Stimulated activated CD4-positive, alpha-beta T cell treated with anti-CD3 and anti-CD28 coated beads, Interleukin-12 subunit alpha, Interleukin-12 subunit beta, amount 100 ng/mL, for 48 hours (primary cell): ENCODE data around the gene ZMYND8.

Experiments
- DNase-seq, 3 donors: peaks; one replicate each; pipeline ENCODE4 v3.0.0-alpha.2; 2020; ENCODE audit warnings: low read depth in 2 of 3, low spot score in 1 of 3

ZMYND8 gene

DNA sequence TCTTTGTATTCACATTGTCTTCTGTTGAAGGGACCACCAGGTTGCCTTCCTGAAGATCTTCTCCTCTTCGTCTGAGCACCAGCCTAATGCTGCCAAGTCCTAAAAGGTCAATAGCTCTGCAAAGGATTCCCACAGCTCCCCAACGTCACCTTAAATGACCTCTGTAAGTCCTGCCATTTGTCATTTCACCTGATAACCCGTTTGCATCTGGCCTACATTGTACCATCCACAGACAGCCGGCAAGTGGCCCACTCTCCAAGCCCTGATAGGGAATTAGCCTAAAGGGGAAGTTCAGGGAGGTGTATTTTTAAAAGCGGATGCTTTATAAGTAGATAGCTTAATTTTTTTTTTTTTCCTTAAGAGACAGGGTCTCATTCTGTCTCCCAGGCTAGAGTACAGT lies 127.8 kb downstream of the ZMYND8 start:
- no peak for DNase-seq

DNA sequence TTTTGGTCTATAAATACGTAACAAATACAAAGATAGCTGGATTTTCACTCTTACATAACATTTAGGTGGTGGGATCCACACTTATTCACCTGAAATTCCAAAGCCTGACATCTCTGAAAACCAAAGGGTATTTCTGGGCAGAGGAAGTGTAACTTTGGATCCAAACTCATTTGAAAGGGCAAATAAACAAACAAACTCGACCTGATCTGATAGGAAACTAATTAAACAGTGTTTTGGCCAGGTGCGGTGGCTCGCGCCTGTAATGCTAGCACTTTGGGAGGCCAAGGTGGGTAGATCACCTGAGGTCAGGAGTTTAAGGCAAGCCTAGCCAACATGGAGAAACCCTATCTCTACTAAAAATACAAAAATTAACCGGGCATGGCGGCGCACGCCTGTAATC lies 128.9 kb downstream of the ZMYND8 start:
- DNase-seq: no peak

DNA sequence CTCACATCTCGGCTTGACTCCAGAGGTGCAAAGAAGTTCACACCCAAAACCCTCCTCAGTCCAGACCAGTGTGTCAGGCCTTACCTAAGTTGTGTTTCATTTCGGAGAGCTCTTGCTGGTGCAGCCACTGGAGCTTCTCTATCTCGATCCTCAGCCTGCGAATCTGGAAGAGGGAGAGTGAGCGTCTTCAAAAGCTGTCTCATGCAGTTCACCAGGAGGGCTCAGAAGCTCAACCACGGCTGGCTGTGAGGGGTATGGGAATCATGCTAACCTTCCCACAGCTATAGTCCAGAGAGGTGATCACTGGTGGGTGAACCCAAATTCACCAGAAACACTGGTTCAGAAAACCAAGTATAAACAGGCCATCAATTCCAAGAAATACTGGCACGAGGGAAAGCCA lies 129.4 kb downstream of the ZMYND8 start:
- no peak for DNase-seq

DNA sequence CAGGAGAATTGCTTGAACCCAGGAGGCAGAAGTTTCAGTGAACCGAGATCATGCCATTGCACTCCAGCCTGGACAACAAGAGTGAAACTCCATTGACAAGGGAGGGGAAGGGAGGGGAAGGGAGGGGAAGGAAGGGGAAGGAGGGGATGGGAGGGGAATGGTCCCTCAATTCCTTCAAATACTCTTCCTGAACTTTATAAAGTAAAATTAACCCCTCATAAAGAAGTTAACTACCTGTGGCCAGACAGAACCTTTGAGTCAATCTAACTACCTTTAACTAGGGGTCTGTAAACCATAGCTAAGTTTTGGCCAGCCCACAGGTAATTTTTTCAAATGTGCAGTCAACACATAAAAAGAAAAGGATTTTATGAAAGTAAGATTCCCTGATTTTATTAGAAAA lies 131.0 kb downstream of the ZMYND8 start:
- DNase-seq: no peak

DNA sequence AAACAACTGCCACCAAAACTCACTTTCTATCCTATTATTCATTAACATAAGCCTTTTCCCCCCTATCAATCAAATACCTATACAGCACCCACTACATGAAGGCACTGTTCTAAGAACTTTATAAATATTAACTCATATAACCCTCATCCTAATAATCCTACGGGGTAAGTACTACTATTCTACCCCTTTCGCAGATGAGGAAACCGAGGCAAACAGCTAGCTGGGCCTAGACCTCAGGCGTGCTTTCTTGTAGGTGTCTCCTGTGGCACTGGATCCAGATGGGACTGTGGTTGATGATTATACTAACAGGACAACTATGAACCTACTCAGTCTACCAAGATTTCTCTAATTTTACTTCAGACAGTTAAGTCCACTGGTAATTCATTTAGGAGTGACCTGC lies 131.6 kb downstream of the ZMYND8 start:
- no peak for DNase-seq

DNA sequence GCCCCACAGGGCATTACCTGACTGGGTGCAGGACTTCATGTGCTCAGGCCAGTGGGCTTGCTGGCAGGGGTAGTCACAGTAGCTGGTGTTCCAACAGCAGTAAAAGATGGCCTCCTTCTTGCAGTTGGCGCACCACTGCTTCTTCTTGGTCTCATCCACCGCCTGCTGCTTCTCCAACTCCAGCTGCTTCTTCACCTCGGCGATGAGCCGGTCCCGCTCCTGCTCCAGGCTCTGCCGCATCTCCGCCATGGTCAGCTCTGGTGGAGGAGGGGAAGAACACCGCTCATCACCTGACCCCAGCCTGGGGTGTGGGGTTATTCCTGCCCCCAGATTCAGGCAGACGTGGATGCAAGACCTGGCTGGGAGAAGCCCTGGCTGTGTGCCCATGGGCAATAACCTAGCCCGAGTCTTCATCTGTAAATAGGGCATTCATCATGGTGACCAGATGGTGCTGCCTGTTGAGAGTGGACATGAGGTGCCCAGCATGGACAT lies 132.2 kb downstream of the ZMYND8 start:
- DNase-seq: no peak

DNA sequence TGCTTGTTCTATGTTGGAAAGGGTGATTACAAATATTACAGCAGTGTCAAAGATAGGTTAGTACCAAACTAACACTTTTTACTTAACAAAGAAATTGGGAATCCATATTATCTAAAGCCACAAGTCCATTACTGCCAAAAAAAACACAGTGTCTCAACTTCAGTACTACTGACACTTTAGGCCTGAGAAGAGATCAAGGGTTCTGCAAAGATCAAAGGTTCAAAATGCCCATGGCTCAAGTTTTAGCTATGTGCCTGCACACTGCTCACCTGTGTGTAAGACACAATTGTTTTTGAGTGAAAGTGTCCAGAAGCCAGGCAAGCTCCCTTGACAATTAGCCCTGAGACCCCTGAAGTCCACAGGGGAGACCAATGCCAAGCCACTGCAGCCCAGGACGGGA lies 132.6 kb downstream of the ZMYND8 start:
- DNase-seq: no peak

DNA sequence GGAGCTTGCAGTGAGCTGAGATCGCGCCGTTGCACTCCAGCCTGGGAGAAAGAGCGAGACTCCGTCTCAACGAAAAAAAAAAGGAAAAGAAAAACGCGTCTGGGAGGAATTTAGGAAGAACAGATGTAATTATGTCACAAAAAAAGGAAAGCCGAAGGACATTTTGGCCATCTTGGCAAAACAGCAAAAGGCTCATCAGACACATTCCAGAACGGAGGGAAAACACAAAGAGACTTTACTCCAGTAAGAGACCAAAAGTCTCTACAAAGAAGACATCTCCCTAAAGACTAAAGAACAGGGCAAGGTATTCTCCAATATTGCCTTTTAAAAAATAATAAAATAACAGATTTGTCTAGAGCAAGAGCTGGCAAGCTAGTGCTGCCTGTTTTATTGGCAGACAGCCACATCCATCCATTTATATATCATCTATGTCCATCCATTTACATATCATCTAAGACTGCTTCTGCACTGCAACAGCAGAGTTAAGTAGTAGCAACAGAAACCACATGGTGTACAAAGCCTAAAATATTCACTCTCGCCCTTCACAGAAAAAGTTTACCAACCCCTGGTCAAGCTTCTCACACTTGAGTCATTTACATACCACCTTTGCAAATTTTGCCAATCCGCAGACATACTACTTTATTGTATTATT lies 133.9 kb downstream of the ZMYND8 start:
- no peak for DNase-seq

DNA sequence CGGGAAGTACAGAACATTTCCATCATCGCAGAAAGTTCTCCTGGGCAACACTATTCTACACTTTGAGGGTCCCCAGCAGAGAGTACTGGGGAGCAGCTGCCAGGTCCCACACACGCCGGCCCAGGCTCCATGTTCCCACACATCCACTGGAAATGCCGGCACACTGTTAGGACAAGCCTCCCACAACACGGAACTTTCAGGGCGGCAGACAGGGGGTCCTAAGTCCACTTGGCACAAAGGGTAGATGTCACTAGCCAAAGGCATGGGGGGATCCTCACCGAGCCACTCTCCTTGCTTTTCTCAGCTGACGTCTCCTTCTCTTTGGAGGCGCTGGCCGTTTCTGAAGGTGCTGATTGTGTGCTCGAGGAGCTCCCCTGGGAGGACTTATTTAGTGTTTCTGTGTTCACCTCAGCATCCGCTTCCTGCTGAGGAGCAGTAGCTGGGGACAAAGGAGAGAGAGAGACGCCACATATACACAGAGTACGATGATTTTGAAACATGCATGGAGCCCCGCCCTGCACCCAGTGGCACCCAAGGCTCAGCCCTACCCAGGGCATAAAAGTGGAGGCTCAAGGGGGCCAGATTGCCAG lies 135.4 kb downstream of the ZMYND8 start:
- DNase-seq: no peak

DNA sequence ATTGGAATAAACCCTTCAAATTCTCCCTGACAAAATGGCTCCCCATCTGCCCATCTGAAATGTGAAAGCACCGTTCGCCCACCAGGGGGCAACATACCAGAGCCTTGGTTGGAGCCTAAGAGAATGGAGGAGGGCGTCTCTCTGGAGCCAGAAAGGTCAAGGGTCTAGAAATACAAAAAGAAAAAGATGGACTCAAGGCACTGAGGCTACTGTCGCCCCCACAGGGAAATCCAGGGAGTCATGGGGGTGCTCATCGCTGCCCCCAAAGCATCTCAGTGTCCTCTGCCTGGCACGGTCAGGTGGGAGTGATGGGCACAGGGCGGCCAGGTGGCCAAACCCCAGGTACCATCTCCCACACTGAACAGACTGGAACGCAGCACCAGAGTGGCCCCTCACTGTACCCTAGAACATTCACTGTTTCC lies 136.3 kb downstream of the ZMYND8 start:
- peak; percentile 34 to 53 (median 39) for DNase-seq

DNA sequence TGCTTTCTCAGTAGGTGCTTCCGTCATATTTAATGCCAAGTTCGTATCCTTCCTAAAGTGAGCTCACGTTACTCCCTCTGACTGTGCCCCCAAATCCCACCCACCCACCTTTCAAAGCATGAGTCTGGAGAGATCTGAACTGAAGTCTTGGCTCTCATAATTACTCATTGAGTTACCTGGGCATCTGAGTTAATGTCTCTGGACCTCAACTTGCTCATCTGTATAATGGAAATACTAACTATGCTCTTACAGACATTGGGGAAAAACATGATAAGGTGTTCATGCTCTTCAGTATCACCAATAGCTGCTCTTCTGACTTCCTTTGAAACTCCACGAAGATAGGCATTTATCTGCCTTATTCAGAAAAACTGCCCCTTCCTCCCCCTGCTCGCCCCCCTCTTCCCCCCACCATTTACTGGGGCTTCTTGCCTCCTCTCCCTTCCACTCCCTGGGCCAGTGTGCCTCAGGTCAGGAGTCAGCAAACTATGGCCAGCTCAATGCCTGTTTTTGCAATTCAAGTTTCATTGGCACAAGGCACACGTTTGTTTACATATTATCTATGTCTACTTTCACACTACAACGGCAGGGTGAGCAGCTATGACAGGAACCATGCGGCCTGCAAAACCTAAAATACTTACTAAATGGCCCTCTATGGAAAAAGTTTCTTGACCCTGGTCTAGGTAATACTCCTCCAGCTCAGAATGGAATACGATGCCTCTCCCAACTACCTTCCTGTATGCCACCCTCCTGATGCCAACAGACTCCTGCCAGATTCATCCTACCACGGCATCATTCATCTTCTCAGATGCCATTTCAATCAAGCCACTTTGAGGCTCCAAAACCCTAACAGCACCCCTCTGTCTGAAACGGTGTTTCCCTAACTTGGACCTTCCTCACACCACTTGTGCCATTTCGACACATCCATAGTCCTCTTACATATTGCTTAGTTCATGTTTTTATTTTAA lies 138.7 kb downstream of the ZMYND8 start:
- DNase-seq: no peak

DNA sequence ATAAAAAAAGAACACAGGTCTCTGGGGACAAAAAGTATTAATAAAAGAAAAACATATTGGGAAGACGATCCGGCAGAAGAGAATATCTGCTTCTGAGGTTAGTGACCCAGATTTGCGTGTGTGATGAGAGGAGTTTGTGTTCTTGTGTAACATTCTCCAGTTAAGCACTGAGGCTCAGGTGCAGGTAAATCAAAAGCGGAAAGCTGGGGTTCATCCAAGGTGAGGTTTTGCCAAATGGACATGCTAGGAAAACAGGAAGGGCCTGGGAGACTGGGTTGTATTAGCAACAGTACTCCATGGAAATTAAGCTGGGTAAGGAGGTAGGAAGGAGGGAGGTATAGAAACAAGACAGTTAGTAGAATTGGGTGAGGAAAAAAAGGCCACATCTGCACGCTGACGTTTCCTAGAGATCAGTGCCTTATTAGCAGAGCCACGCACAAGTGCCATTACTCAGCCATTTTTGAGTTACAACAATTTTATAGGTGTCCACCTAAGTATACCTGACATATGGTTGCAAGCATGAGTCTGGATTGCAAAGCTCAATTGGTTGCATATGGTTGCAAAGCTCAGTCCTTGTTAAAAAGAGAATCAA lies 139.6 kb downstream of the ZMYND8 start:
- no peak for DNase-seq

DNA sequence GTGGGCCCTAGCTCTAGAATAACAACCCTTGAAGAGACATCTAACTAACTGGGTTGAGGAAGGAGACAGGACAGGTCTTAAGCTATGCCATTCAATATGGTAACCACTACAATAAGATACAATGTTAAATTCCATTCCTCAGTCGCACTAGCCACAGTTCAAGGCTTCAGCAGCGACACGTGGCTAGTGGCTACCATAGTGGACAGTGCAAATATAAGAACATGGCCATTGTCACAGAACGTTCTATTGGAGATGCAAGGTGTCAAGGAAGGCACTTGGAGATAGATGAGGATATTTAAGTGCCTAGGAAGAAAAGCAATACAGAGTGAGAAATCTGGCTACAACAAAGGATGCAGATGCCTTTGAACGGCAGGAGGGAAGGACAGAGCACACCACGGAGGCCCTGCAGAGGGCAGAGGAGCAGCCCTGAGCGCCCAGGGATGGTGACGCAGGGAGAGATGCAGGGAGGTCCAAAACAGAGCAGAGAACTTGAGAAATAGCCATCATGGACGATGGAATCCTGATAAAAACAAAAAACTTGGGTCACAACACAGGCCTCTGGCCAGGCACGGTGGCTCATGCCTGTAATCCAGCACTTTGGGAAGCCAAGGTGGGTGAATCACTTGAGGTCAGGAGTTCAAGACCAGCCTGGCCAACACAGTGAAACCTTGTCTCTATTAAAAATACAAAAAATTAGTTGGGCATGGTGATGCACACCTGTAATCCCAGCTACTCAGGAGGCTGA lies 140.7 kb downstream of the ZMYND8 start:
- DNase-seq: no peak

DNA sequence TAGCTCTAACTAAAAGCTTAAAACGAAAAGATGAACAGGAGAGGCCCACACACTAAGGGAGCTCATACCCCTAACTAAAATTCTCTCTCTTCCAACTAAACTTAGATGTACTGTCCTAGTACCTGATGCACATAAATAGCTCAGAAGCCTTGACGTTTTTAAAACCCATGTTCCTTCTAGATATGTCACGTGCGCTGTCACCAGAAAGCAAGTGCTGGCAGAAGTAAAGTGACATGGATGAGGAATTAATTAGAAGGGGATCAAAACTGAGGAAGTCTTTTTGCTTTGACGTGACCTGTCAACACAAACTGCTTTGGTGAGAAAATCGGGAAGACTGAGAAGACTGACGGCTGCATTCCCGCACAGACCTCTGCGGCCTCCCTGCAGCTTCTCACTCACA lies 142.5 kb downstream of the ZMYND8 start:
- no peak for DNase-seq

DNA sequence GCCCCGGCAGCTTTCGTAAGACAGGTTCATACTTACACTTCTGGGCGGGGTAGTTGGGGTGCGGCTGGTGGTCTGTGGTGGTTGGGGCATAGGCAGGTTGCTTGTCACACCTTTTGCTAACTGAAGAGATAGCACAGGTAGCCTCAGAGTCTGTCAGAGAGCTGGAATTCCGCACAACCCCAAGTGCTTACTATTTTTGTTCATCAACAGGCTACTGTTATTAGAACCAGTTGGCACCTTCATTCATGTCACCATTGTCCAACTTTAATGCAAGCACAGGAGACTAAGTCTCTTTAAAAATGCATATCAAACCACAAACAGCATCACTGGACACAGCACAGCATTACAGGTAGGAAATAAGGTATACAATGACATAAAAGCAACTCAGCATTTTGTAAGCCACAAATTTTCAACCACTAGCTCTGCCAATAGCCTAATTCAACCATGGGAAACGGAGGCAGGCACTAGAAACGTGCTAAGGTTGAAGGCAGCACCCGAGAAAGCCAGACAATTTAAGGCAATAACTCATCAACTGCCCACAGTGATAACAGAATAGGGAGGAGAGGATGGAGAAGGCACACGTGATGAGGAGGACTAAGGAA lies 143.8 kb downstream of the ZMYND8 start:
- no peak for DNase-seq

DNA sequence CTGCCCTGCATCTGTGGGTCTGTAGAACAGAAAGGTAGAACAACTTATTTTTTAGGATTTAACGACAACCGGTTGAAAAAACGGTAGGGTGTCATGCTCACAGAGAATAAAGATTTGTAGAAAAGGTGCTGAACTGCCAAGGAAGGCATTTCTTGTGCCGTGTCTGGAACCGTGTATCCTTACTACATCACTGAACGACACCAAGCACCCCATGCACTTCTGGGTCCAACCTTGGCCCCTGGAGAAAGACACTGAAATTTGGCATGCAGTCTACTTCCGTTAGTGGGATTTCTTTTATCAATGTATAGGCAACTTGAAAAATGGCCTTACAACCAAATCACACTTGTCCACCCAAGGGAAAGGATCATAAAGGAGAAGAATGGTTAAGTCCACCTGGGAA lies 145.5 kb downstream of the ZMYND8 start:
- no peak for DNase-seq

DNA sequence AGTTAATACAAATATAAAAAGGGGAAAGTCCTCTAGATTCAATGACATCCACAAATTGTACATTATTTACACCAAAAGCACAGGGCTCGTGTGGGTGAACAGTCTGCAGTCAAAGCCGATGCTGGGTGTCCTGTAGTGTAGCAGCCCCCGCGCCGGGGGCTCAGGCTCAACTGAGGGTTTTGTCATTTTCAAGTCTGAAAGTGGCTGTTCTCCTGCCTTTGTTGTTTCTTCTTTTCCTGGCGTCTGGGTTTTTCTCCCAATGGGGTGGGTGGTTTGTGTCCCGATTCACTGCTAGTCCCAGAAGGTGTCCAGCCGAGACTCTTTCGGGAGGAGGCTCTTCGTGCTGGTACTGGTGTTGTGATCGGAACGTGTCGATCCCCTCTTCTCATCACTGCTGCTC lies 146.0 kb downstream of the ZMYND8 start:
- DNase-seq: no peak

DNA sequence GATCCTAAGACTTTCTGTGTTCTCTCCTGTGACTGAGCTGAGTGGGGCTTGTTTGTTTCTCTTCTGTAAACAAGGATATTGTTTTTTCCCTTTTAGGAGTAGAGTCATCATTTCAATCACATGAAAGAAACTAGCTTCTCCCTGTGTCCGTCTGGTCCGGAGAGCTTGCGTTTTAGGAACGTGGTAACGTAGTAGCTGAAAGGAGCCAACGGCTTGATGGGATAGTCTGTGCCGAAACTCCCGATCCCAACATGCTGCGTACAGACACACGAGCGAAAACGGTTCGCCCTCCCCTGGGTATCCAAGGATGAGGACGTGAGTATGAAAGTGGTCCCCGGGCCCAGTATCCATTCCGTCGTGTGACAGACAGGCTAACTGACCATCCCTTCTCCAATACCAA lies 146.5 kb downstream of the ZMYND8 start:
- no peak for DNase-seq

DNA sequence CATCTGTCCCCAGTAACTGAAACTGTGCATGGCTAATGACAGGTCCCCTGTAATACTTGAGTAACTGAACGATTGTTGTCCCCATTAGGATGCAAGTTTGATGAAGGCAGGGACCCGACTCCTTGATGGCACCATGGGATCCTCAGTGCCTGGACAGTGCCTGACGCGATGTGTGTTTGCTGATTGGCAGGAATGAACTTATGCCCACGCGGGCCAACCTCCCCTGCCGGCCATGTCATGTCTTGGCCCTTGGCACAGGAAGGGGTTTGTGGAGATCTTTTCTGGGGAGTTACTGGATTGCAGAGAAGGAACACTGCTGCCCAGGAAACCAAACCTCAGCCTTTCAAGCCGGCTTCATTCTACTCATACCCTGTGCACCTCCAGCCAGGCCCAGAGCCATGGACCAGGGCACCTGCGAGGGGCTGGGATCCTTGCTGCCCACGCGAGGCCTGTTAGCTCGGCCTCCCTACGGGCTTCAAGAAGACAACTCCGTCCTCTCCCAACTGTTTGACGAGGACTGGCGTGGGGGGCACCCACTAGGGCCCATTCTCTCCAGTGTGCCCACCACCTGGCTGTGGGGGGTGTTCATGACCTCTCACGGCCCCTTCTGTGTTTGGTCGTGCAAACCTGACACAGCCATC lies 147.8 kb downstream of the ZMYND8 start:
- DNase-seq: no peak
